ENCODE measurements around the gene CLIP4. TPM values are rescaled to one million over a fixed set of nuclear protein-coding genes. Genes with fewer than 3 reads are reported as not detected.

Gene CLIP4
- total RNA-seq, 3 donors from 2014 or later (not counting 1 experiment from before 2014, with no cell fraction given): 56.8 to 88.0 (median 72.6) TPM

DNA sequence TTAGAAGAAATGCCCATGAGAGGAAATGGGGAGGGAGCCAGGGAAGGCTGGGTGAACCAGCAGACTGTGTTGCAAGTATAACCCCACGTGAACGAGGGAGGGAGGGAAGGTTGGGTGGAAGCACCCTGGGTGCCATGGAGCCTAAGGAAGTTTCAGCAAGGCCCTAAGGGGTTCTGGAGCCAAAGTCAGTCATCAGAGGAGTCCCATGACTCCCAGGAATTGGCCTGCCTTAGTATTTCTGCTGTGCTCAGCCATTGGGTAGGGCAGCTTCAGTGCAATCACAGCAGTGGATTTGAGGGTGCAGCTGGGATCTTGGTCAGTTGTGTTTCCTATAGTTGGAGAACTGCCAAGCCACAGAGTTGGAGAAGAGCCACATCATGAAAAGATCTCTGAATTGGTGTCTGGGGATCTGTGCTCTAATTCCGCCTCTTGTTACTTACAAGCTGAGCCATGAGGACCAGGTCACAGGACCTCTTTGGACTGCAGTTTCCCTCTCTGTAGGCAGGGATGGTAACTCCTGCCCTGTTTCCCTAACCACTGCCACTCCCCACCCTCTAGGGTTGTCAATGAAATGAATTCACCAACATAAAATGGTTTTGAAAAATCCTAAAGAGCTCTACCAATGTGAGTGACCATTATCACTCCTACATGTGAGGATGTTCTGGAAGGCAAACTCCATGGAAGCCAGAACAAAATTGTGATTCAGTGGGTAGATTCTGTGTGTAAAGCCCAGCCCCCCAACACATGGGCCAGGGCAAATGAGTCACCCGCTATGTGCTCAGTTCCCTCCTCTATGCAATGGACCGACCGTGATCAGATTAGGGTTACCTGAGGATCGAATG, 108.9 kb downstream of the CLIP4 start:
- Mint-ChIP-seq H3K36me3 (no peaks in the 10 kb centered on the region), H3K27me3 (ENCODE audit: low read depth in 2 of 2) (no peaks in the 10 kb centered on the region), H3K9me3 (no peaks in the 10 kb centered on the region), H3K4me1 (no peaks in the 10 kb centered on the region), H3K27ac (no peak overlapping the region), H3K4me3 (no peak overlapping the region)
- Histone ChIP-seq H3K4me1 (ENCODE audit: control insufficient read depth, insufficient read depth, low read length) (no peaks in the 10 kb centered on the region), H3K9me3 (ENCODE audit: control insufficient read depth, insufficient read depth, low read length) (no peaks in the 10 kb centered on the region), H3K4me3 (ENCODE audit: low read length) (no peak overlapping the region), H3K27ac (ENCODE audit: low read length) (no peak overlapping the region), H3K36me3 (ENCODE audit: control insufficient read depth, insufficient read depth, low read length) (no peaks in the 10 kb centered on the region), H3K27me3 (ENCODE audit: control insufficient read depth, insufficient read depth, low read length) (no peaks in the 10 kb centered on the region)
- ATAC-seq: no peak
- intact Hi-C loops (cut with micrococcal nuclease): no loop called here
- 71% methylated on average over 7 of the region's 7 CpGs for WGBS (ENCODE audit: insufficient coverage)
- TF ChIP-seq, protein P1, sequence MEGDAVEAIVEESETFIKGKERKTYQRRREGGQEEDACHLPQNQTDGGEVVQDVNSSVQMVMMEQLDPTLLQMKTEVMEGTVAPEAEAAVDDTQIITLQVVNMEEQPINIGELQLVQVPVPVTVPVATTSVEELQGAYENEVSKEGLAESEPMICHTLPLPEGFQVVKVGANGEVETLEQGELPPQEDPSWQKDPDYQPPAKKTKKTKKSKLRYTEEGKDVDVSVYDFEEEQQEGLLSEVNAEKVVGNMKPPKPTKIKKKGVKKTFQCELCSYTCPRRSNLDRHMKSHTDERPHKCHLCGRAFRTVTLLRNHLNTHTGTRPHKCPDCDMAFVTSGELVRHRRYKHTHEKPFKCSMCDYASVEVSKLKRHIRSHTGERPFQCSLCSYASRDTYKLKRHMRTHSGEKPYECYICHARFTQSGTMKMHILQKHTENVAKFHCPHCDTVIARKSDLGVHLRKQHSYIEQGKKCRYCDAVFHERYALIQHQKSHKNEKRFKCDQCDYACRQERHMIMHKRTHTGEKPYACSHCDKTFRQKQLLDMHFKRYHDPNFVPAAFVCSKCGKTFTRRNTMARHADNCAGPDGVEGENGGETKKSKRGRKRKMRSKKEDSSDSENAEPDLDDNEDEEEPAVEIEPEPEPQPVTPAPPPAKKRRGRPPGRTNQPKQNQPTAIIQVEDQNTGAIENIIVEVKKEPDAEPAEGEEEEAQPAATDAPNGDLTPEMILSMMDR (IDR thresholded peaks at IDR 0.05): no peak
- no peak for DNase-seq

DNA sequence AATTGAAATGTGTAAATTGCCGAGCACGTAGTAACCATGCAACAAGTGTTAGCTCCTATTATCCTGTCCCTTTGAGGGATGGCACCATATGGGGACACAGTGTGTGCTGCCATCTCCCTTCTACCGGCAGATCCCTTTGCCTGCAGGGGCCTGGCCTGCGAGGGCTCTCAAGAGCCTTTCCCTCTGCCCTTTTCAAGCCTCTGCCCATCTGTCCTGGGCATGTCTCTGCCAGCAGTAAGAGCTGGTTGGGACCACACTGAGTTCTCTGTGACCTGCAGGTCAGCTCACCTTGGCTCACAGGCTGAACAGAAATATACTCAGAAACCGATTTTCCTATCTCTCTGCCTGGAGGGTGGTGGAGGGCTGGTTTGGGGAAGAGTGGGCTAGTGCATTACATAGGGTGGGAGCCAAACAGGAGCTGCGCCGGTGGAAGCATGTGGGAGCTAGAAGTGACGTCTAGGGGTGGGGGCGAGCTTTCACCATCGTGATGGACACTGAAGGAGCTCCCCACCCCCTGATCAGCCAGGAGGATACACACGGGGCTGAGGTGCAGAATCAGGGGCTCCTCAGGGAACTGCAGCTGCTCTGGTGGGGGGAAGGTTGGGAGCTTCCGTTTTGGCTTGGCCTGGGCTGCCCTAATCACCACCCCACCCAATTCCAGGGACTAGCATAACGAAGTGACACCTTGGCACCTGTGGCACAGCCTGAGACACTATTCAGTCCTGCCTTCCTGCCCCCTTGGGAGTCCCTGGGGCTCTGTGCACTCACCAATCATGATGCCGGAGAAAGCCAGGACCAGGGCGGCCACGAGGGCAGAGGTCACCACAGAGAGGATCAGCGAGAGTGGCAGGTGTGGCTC, 109.7 kb downstream of the CLIP4 start:
- DNase-seq (no peak), ATAC-seq (no peak)
- intact Hi-C loops (cut with micrococcal nuclease): no loop called here
- TF ChIP-seq, protein P1 (IDR thresholded peaks at IDR 0.05): no peak
- peaks cover 0 to 2% of the 10 kb centered on the region in 2 donors for H3K27me3 Mint-ChIP-seq (ENCODE audit: low read depth in 2 of 2)
- WGBS (ENCODE audit: insufficient coverage): 84% methylated on average over 17 of the region's 17 CpGs
- H3K9me3 Mint-ChIP-seq: no peaks in the 10 kb centered on the region
- no peaks in the 10 kb centered on the region for H3K27me3 ChIP-seq (ENCODE audit: control insufficient read depth, insufficient read depth, low read length)
- H3K4me3 Mint-ChIP-seq: no peak overlapping the region
- H3K4me1 Mint-ChIP-seq: no peaks in the 10 kb centered on the region
- no peak overlapping the region for H3K27ac Mint-ChIP-seq
- H3K4me3 ChIP-seq (ENCODE audit: low read length): no peak overlapping the region
- H3K4me1 ChIP-seq (ENCODE audit: control insufficient read depth, insufficient read depth, low read length): no peaks in the 10 kb centered on the region
- no peaks in the 10 kb centered on the region for H3K36me3 ChIP-seq (ENCODE audit: control insufficient read depth, insufficient read depth, low read length)
- H3K27ac ChIP-seq (ENCODE audit: low read length): no peak overlapping the region
- no peaks in the 10 kb centered on the region for H3K36me3 Mint-ChIP-seq
- no peaks in the 10 kb centered on the region for H3K9me3 ChIP-seq (ENCODE audit: control insufficient read depth, insufficient read depth, low read length)

DNA sequence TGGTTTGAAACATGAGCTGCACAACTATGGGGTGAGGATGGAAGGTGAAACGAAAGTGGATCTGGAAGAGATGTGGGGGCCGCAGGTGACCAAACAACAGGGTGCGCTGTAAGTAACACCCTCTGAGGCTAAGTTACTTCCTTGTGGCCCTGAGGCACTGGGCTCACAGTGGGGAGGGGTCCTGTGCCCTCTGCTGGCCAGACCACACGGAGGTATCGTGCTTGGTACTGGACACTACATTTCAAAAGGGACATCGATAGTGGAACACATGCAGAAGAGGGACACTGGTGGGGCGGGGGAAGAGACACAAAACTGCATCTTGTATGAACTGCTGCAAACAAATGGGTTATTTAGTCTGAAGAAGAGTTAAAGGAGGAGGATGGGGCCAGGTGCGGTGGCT, 110.6 kb downstream of the CLIP4 start:
- Histone ChIP-seq H3K27ac (ENCODE audit: low read length) (no peak overlapping the region), H3K4me3 (ENCODE audit: low read length) (no peak overlapping the region), H3K9me3 (ENCODE audit: control insufficient read depth, insufficient read depth, low read length) (no peaks in the 10 kb centered on the region), H3K4me1 (ENCODE audit: control insufficient read depth, insufficient read depth, low read length) (no peaks in the 10 kb centered on the region), H3K36me3 (ENCODE audit: control insufficient read depth, insufficient read depth, low read length) (no peaks in the 10 kb centered on the region), H3K27me3 (ENCODE audit: control insufficient read depth, insufficient read depth, low read length) (no peaks in the 10 kb centered on the region)
- 83% methylated on average over 8 of the region's 8 CpGs for WGBS (ENCODE audit: insufficient coverage)
- DNase-seq (no peak), ATAC-seq (no peak)
- TF ChIP-seq, protein P1 (IDR thresholded peaks at IDR 0.05): no peak
- H3K4me1 Mint-ChIP-seq: no peaks in the 10 kb centered on the region
- no peaks in the 10 kb centered on the region for H3K9me3 Mint-ChIP-seq
- intact Hi-C loops (cut with micrococcal nuclease): no loop called here
- peaks cover 0 to 5% of the 10 kb centered on the region in 2 donors for H3K27me3 Mint-ChIP-seq (ENCODE audit: low read depth in 2 of 2)
- H3K36me3 Mint-ChIP-seq: no peaks in the 10 kb centered on the region
- H3K27ac Mint-ChIP-seq: no peak overlapping the region
- H3K4me3 Mint-ChIP-seq: no peak overlapping the region
